AG04450 (cell line): ENCODE data around the gene RAPGEFL1. TPM values are rescaled to one million over a fixed set of nuclear protein-coding genes. Genes with fewer than 3 reads are reported as not detected.
"Not testable (repeated sequence)": the region's sequence is repeated elsewhere in the genome, so short reads cannot be mapped to it uniquely, and the experiment has no call there.

Experiments
- CTCF ChIA-PET: fragments of 300-600, 350-600 bp; formaldehyde crosslinking; extraction: SDS; loops from one replicate; lab custom pipeline; 2022; ENCODE audit warnings: antibody characterized with exemption, inconsistent platforms; lab: Charles Lee
- POLR2A ChIA-PET: fragments of 350-600 bp; formaldehyde crosslinking; extraction: SDS; loops from one replicate; lab custom pipeline; 2021; ENCODE audit warnings: antibody characterized with exemption, inconsistent platforms; lab: Yijun Ruan, JAX
- DNase-seq: peaks from one replicate; pipeline ENCODE4 v3.0.0-alpha.2; 2011; ENCODE audit warnings: low read depth, low spot score
- H3K27ac ChIP-seq: one replicate; pipeline ENCODE4 v1.5.1; 2012; ENCODE audit warnings: low read depth, low read length, control low read depth
- H3K27me3 ChIP-seq: one replicate; pipeline ENCODE4 v1.6.0; 2012; ENCODE audit warnings: low read length; ENCODE audit not compliant: control insufficient read depth, insufficient read depth
- H3K4me3 ChIP-seq: 2 replicates; pipeline ENCODE4 v1.5.1; 2011; ENCODE audit warnings: mild to moderate bottlenecking, low read depth, low read length, control low read depth
- H3K9me3 ChIP-seq: 2 replicates; pipeline ENCODE4 v1.5.1; 2012; ENCODE audit warnings: low read length; ENCODE audit not compliant: control insufficient read depth, insufficient read depth
- polyA plus RNA-seq: library from polyadenylated mRNA; depleted of rRNA; stranded (reverse); fragments of >200 nt; gene quantifications from 2 replicates; pipeline ENCODE4 v1.2.3, GENCODE V29; 2011
- TF ChIP-seq, protein P1 (sequence below): IDR thresholded peaks from 2 replicates; pipeline ENCODE4 v1.5.1; 2011; ENCODE audit warnings: low read depth, low read length, control low read depth, inconsistent platforms

The RAPGEFL1 gene
- polyA plus RNA-seq, 1 experiment, result 3.0 TPM

GRCh38 chr17:40230670-40231069, 53.4 kb downstream of the RAPGEFL1 start:
- Histone ChIP-seq H3K9me3 (no peaks in the 10 kb centered on the region), H3K27ac (no peak overlapping the region), H3K27me3 (no peaks in the 10 kb centered on the region), H3K4me3 (no peak overlapping the region)
- DNase-seq, result no peak
- ChIA-PET POLR2A (interaction anchor here (0.9 kb wide), 1 partner anchor 12 kb away, joined by 3 read pairs; no protein-coding TSS in a partner anchor), CTCF (interaction anchor here (3.3 kb wide), 1 partner anchor 12 kb away, joined by 22 read pairs; the partner anchor contains the start of gene WIPF2)
- TF ChIP-seq, protein P1, sequence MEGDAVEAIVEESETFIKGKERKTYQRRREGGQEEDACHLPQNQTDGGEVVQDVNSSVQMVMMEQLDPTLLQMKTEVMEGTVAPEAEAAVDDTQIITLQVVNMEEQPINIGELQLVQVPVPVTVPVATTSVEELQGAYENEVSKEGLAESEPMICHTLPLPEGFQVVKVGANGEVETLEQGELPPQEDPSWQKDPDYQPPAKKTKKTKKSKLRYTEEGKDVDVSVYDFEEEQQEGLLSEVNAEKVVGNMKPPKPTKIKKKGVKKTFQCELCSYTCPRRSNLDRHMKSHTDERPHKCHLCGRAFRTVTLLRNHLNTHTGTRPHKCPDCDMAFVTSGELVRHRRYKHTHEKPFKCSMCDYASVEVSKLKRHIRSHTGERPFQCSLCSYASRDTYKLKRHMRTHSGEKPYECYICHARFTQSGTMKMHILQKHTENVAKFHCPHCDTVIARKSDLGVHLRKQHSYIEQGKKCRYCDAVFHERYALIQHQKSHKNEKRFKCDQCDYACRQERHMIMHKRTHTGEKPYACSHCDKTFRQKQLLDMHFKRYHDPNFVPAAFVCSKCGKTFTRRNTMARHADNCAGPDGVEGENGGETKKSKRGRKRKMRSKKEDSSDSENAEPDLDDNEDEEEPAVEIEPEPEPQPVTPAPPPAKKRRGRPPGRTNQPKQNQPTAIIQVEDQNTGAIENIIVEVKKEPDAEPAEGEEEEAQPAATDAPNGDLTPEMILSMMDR, result no peak

- CTCF ChIA-PET, result interaction anchor here (0.6 to 2.5 kb wide), 5 partner anchors 10 to 245 kb away, joined by 3 to 9 read pairs (median 4); partner anchors contain the start of gene WIPF2
- H3K27me3 ChIP-seq, H3K27ac ChIP-seq, H3K9me3 ChIP-seq, H3K4me3 ChIP-seq, DNase-seq: not testable (repeated sequence)
- POLR2A ChIA-PET, result interaction anchor here (0.7 to 1.0 kb wide), 2 partner anchors 52 to 76 kb away, joined by 3 to 4 read pairs; no protein-coding TSS in a partner anchor
Observed at GRCh38 chr17:40231928-40232327, 54.7 kb downstream of the RAPGEFL1 start.

DNA sequence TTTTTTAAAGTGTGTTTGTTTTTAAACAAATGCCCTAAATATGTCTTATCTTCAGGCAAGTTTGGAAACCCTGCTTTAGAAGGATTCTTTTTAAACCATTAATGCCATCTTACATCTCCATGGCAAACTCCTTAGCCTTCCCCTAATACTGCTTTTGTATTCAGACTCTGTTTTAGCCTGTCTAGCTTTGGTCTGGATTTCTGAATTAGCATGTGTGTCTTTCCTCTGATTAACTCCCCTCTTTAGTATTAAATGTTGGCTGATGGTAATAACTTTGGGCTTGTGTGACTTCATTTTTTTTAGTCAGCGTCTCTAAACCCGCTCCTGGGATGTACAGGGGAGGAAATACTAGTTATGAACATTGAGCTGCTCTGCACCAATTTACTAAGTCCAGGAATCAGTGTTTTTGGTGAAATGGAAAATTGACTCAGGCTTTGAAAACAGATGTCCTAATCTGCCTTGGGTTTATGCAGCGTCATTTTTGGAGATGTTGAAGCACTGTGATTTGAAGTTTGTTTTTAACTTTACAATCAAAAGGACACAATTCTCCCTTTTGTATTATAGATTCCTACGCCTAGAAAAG, 64.1 kb downstream of the RAPGEFL1 start:
- H3K27ac ChIP-seq, result no peak overlapping the region
- ChIA-PET POLR2A (no interaction called here), CTCF (interaction anchor here (1.0 to 3.6 kb wide), 3 partner anchors 22 to 39 kb away, joined by 3 to 29 read pairs (median 4); partner anchors contain the start of gene WIPF2)
- no peak overlapping the region for H3K4me3 ChIP-seq
- no peaks in the 10 kb centered on the region for H3K27me3 ChIP-seq
- TF ChIP-seq, protein P1, result no peak
- H3K9me3 ChIP-seq, result no peaks in the 10 kb centered on the region
- no peak for DNase-seq

GRCh38 chr17:40242774-40243173, 65.5 kb downstream of the RAPGEFL1 start:
- H3K4me3 ChIP-seq, result no peak overlapping the region
- H3K27ac ChIP-seq, result no peak overlapping the region
- POLR2A ChIA-PET, result interaction anchor here (0.5 kb wide), 1 partner anchor 100 kb away, joined by 3 read pairs; no protein-coding TSS in a partner anchor
- no peak for DNase-seq
- CTCF ChIA-PET, result interaction anchor here (1.4 to 3.6 kb wide), 2 partner anchors 24 to 41 kb away, joined by 3 to 29 read pairs; partner anchors contain the start of gene WIPF2
- H3K9me3 ChIP-seq, result no peaks in the 10 kb centered on the region
- TF ChIP-seq, protein P1, result no peak
- H3K27me3 ChIP-seq, result no peaks in the 10 kb centered on the region

DNA sequence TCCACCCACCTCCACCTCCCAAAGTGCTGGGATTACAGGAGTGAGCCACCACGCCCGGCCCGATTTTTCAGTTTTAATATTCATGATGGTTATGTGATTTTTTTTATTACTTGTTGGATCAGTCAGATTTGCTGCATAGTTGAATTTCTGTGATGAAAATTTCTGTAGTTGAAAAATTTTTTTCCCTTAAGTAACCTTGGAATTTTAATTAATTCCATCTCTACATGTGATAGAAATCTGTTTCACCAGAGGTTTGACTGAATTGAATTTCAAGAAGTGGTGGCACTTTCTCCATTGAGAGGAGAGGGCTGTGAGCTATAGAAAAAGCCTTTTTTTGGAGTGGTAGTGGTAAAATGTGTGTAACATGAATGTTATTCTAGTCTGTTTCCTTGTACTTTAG, 66.5 kb downstream of the RAPGEFL1 start:
- CTCF ChIA-PET, result interaction anchor here (0.6 to 3.6 kb wide), 2 partner anchors 25 to 40 kb away, joined by 3 to 29 read pairs; partner anchors contain the start of gene WIPF2
- TF ChIP-seq, protein P1, result no peak
- no peak for DNase-seq
- POLR2A ChIA-PET, result no interaction called here
- no peak overlapping the region for H3K4me3 ChIP-seq
- H3K27me3 ChIP-seq, result no peaks in the 10 kb centered on the region
- H3K27ac ChIP-seq, result no peak overlapping the region
- no peaks in the 10 kb centered on the region for H3K9me3 ChIP-seq
